ENCODE data around the gene FFAR3. TPM values are rescaled to one million over a fixed set of nuclear protein-coding genes. Genes with fewer than 3 reads are reported as not detected.

Gene FFAR3
- total RNA-seq, 3 donors from 2014 or later: 1.5 TPM; not detected in 2

GRCh38 chr19:35360880-35361420, 2.7 kb downstream of the FFAR3 start:
- H3K9me3 ChIP-seq: no peaks in the 10 kb centered on the region
- DNase-seq (no peak), ATAC-seq (no peak)
- H3K4me1 ChIP-seq (ENCODE audit: low read depth): no peaks in the 10 kb centered on the region
- no peak for TF ChIP-seq CTCF (IDR thresholded peaks at IDR 0.05)
- H3K36me3 ChIP-seq (ENCODE audit: low read depth): no peaks in the 10 kb centered on the region
- H3K4me3 ChIP-seq: no peak overlapping the region
- intact Hi-C loops (cut with DNase I, micrococcal nuclease): no loop called here

- Histone ChIP-seq H3K9me3 (no peaks in the 10 kb centered on the region), H3K4me3 (no peak overlapping the region), H3K4me1 (ENCODE audit: low read depth) (no peaks in the 10 kb centered on the region), H3K36me3 (ENCODE audit: low read depth) (no peaks in the 10 kb centered on the region)
- DNase-seq (no peak), ATAC-seq (no peak)
- no peak for TF ChIP-seq CTCF (IDR thresholded peaks at IDR 0.05)
- intact Hi-C loops (cut with DNase I, micrococcal nuclease): no loop called here
Measured at GRCh38 chr19:35362261-35363000, 4.2 kb downstream of the FFAR3 start.

GRCh38 chr19:35363001-35363590, 4.8 kb downstream of the FFAR3 start:
- DNase-seq: no peak
- no peak for ATAC-seq
- no peaks in the 10 kb centered on the region for H3K9me3 ChIP-seq
- H3K4me3 ChIP-seq: no peak overlapping the region
- intact Hi-C loops (cut with DNase I, micrococcal nuclease): no loop called here
- no peak for TF ChIP-seq CTCF (IDR thresholded peaks at IDR 0.05)
- no peaks in the 10 kb centered on the region for H3K36me3 ChIP-seq (ENCODE audit: low read depth)
- H3K4me1 ChIP-seq (ENCODE audit: low read depth): no peaks in the 10 kb centered on the region

- intact Hi-C loops (cut with DNase I, micrococcal nuclease): no loop called here
- TF ChIP-seq CTCF (IDR thresholded peaks at IDR 0.05): no peak
Measured at GRCh38 chr19:35363711-35364425, 5.6 kb downstream of the FFAR3 start.

GRCh38 chr19:35365303-35365702, 7.0 kb downstream of the FFAR3 start:
- no peak for ATAC-seq
- no peaks in the 10 kb centered on the region for H3K36me3 ChIP-seq (ENCODE audit: low read depth)
- no peaks in the 10 kb centered on the region for H3K9me3 ChIP-seq
- no peak for TF ChIP-seq CTCF (IDR thresholded peaks at IDR 0.05)
- no peaks in the 10 kb centered on the region for H3K4me1 ChIP-seq (ENCODE audit: low read depth)
- intact Hi-C loops (cut with DNase I, micrococcal nuclease): no loop called here
- DNase-seq: no peak
- no peak overlapping the region for H3K4me3 ChIP-seq

More at GRCh38 chr19:35363711-35364425, 5.6 kb downstream of the FFAR3 start:
- DNase-seq (no peak), ATAC-seq (no peak)
- H3K4me1 ChIP-seq (ENCODE audit: low read depth): no peaks in the 10 kb centered on the region
- no peaks in the 10 kb centered on the region for H3K9me3 ChIP-seq
- H3K36me3 ChIP-seq (ENCODE audit: low read depth): no peaks in the 10 kb centered on the region
- no peak overlapping the region for H3K4me3 ChIP-seq

Measured in mucosa of descending colon (tissue), 3 donors.